GM23338 (cell line): ENCODE data around the gene FEN1.

ENCODE experiments used
- CREB1 ChIP-seq: fragments of 250-450 bp; sonication (Bioruptor Pico); IDR thresholded peaks from 2 replicates; pipeline ENCODE4 v1.5.0; 2020; ENCODE audit warnings: low read depth, mild to moderate bottlenecking, moderate library complexity
- CTCF ChIP-seq, 2 experiments: fragments of 200-600 bp in 1 of 2; sonication (generic) in 1 of 2; conservative IDR thresholded peaks; 2 replicates each; pipeline versions ENCODE4 v1.5.1 to v1.6.1; 2016 to 2017; ENCODE audit warnings: antibody characterized with exemption in 2 of 2, low read depth in 2 of 2, mild to moderate bottlenecking in 2 of 2, moderate library complexity in 1 of 2
- ETS1 ChIP-seq: IDR thresholded peaks from 2 replicates; pipeline ENCODE4 v1.6.1; 2016; ENCODE audit warnings: antibody characterized with exemption
- EZH2 ChIP-seq: fragments of 200-600 bp; sonication (generic); IDR thresholded peaks from one replicate; pipeline ENCODE4 v1.8.0; 2017; ENCODE audit warnings: antibody characterized with exemption, mild to moderate bottlenecking, low read depth; ENCODE audit not compliant: unreplicated experiment
- EZH2phosphoT487 ChIP-seq: fragments of 200-600 bp; sonication (generic); IDR thresholded peaks from one replicate; pipeline ENCODE4 v1.8.1; 2018; ENCODE audit warnings: antibody characterized with exemption; ENCODE audit not compliant: unreplicated experiment
- POLR2AphosphoS5 ChIP-seq: IDR thresholded peaks from 2 replicates; pipeline ENCODE4 v1.6.1; 2016; ENCODE audit warnings: antibody characterized with exemption, low read depth
- REST ChIP-seq: IDR thresholded peaks from one replicate; pipeline ENCODE4 v1.6.1; 2018; ENCODE audit warnings: antibody characterized with exemption; ENCODE audit not compliant: unreplicated experiment
- STAT1 ChIP-seq: IDR thresholded peaks from one replicate; pipeline ENCODE4 v1.6.1; 2016; ENCODE audit warnings: antibody characterized with exemption; ENCODE audit not compliant: unreplicated experiment

GRCh38 chr11:61811831-61812230 lies 19.1 kb downstream of the FEN1 start:
- TF ChIP-seq CTCF (conservative IDR thresholded peaks at IDR 0.05; ENCODE audit: low read depth in 2 of 2) (no peak), EZH2 (no peak), POLR2AphosphoS5 (no peak), ETS1 (no peak), REST (no peak), STAT1 (no peak), EZH2phosphoT487 (no peak), CREB1 (CRISPR knock-in tag) (no peak)
